Pancreas (tissue), 10 donors: Measurements from ENCODE around the gene PGM2L1. TPM values are rescaled to one million over a fixed set of nuclear protein-coding genes. Genes with fewer than 3 reads are reported as not detected.

Experiments
- ATAC-seq, 4 donors: fragments of 200-7000 bp; cut with Tn5 transposase; one replicate each; pipeline versions ENCODE4 v1.8.0 to v1.9.1; 2020; ENCODE audit warnings: mild to moderate bottlenecking in 4 of 4, moderate library complexity in 4 of 4
- DNase-seq, 6 donors: peaks; one replicate each; pipeline ENCODE4 v3.0.0-alpha.2; 2020
- FAIRE-seq: peaks from 2 replicates; lab custom pipeline; 2012; peaks lifted over from hg19 to GRCh38; lab: Jason Lieb, UNC
- H3K27ac ChIP-seq, 4 donors: fragments of 200-600 bp; sonication (generic); 1 replicate in 3 of 4; 2 replicates in 1 of 4; pipeline versions ENCODE4 v1.5.0 to v1.8.0; 2020
- H3K27me3 ChIP-seq, 4 donors: fragments of 200-600 bp; one replicate each; pipeline ENCODE4 v1.8.0; 2021
- H3K36me3 ChIP-seq, 3 donors: fragments of 200-600 bp; sonication (generic) in 1 of 3; one replicate each; pipeline versions ENCODE4 v1.5.0 to v1.8.0; 2020 to 2021
- H3K4me1 ChIP-seq, 3 donors: fragments of 200-600 bp; one replicate each; pipeline ENCODE4 v1.8.0; 2021
- H3K4me3 ChIP-seq, 4 donors: fragments of 200-600 bp; sonication (generic) in 2 of 4; one replicate each; pipeline versions ENCODE4 v1.5.0 to v1.8.0; 2020 to 2021
- H3K9me3 ChIP-seq, 4 donors: fragments of 200-600 bp; one replicate each; pipeline ENCODE4 v1.8.0; 2021
- WGBS, 2 donors: extraction: QIAGEN DNeasy Blood & Tissue Kit; methylation state at CpG; one replicate each; pipeline ENCODE4 v1.1.7; 2013; 5-methylcytosine and 5-hydroxymethylcytosine counted together
- intact Hi-C, 3 donors: fragments of 100-400 bp; cut with DNase I; formaldehyde crosslinking; loops; one replicate each; pipeline versions ENCODE4 v1.11.1 to v1.14.2; 2022
- polyA plus RNA-seq, 2 donors: library from polyadenylated mRNA; stranded (reverse); fragments of 200-250 nt; gene quantifications; one replicate each; pipeline ENCODE4 v1.2.3, GENCODE V29; 2013
- total RNA-seq, 6 donors: library from RNA; stranded (reverse); fragmentation: NEBNext Ultra II Directional in 4 of 6; extraction: Animal tissue kit (Norgen Biotek cat#: 25700) in 4 of 6; gene quantifications; one replicate each; pipeline versions ENCODE4 v1.2.1 to v1.2.4, GENCODE V29; 2021 to 2023
- TF ChIP-seq, protein P1 (sequence below), 4 donors: fragments of 200-600 bp; sonication (generic) in 3 of 4; IDR thresholded peaks; one replicate each; pipeline versions ENCODE4 v1.5.0 to v1.8.0; 2021; ENCODE audit warnings: antibody characterized with exemption in 4 of 4
- donor health status: healthy with polysubstance abuse.
- donor health status: DM: no; HTN: no; CAD: no; lungs with moderate emphysema.
- donor health status: DM: no; HTN: no; CAD: no.
- donor health status: control.
- donor health status: control.
- donor health status: Bipolar disorder and iron deficiency.
- donor health status: DM: yes; HTN: yes; CAD: no.
- donor health status: DM: no; HTN: no; CAD: no.
- donor health status: DM: no; HTN: no; CAD: no.
- donor health status: DM: yes; HTN: yes; CAD: no.

PGM2L1 gene
- total and polyA plus RNA-seq, 8 donors = 0.96 to 9.5 (median 3.5) TPM

DNA sequence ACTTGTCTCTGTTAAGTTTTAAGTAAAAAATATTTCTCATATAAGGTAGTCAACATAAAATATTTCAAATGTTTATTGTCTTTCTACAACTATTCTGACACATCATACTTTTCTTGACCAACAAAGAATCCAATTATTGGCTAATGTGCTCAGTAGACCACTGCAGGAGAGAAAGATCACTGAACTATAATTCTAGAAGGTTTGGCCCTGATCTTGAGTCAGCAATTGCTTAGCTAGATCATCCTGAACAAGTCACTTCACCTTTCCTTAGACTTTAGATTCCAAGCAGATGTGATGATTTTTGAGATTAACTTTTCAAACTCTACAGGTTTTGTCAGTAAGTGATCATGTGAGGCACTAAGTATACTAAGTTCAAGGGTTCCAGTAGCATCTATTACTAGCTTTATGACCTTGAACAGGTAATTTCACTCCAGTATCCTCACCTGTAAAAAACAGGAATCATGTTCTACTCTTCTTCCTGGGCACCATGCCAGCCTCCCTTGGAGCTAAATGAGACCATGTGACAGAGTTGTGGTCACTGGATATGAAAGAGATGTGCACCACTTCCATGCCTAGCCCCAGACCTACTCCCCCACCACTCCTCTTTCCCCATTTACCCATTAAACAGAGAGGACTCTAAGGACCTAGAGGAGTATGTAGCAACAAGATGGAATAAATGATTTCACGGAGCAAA lies 17.3 kb downstream of the PGM2L1 start:
- H3K36me3 ChIP-seq = no peaks in the 10 kb centered on the region
- FAIRE-seq (no peak), DNase-seq (peak in 3 of 6 donors; percentile 7 to 64 (median 43)), ATAC-seq (peak in 2 of 4 donors; percentile 29 to 53)
- TF ChIP-seq, protein P1, sequence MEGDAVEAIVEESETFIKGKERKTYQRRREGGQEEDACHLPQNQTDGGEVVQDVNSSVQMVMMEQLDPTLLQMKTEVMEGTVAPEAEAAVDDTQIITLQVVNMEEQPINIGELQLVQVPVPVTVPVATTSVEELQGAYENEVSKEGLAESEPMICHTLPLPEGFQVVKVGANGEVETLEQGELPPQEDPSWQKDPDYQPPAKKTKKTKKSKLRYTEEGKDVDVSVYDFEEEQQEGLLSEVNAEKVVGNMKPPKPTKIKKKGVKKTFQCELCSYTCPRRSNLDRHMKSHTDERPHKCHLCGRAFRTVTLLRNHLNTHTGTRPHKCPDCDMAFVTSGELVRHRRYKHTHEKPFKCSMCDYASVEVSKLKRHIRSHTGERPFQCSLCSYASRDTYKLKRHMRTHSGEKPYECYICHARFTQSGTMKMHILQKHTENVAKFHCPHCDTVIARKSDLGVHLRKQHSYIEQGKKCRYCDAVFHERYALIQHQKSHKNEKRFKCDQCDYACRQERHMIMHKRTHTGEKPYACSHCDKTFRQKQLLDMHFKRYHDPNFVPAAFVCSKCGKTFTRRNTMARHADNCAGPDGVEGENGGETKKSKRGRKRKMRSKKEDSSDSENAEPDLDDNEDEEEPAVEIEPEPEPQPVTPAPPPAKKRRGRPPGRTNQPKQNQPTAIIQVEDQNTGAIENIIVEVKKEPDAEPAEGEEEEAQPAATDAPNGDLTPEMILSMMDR (IDR thresholded peaks at IDR 0.05) = no peak
- peaks cover 0 to 5% (median 0%) of the 10 kb centered on the region in 3 donors for H3K4me1 ChIP-seq
- no peaks in the 10 kb centered on the region for H3K9me3 ChIP-seq
- 91 to 98% methylated on average over 1 of the region's 1 CpG for WGBS, 2 donors
- H3K27me3 ChIP-seq = no peaks in the 10 kb centered on the region
- no peak overlapping the region for H3K4me3 ChIP-seq
- intact Hi-C loops = no loop called here
- H3K27ac ChIP-seq = no peak overlapping the region

DNA sequence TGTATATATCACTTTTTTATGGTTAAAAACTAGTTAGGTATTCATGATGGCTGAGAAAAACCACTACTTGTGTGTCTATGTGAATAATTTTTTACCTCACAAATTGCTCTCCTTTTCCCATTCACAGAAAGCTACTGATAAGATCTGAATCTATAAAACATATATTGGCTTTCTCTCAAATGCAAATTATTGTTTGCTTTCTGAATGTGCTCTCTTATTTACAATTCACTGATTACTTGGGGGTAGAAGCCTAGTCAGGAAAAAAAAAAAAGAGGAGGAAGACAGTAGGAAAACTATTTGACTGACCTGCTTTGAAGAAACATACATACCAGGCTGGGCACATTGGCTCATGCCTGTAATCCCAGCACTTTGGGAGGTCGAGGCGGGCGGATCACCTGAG lies 20.5 kb downstream of the PGM2L1 start:
- Histone ChIP-seq H3K9me3 (no peaks in the 10 kb centered on the region), H3K27ac (no peak overlapping the region), H3K4me3 (no peak overlapping the region), H3K36me3 (no peaks in the 10 kb centered on the region), H3K27me3 (no peaks in the 10 kb centered on the region), H3K4me1 (peaks cover 0 to 5% (median 0%) of the 10 kb centered on the region in 3 donors)
- intact Hi-C loops = no loop called here
- ATAC-seq (no peak), FAIRE-seq (no peak), DNase-seq (no peak)
- TF ChIP-seq, protein P1 (IDR thresholded peaks at IDR 0.05) = no peak
- WGBS, 2 donors = 87 to 92% methylated on average over 3 of the region's 3 CpGs

DNA sequence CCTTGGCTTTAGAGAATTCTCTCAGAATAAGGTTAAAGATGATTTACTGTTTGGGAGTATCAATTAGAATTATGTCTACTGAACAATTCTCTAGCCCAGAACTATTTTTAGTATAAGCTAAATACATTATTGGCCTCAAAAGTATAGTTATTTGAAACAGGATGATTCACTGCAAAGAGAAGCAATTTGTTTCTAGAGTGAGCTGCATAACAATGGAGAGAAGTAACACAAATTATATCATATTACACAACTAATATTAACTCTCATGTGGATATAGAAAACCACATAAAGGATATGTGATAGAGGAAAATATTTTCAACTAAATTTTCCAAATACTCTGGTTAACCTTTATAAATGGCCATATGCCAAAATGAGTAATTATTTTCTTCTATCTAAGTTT lies 24.9 kb downstream of the PGM2L1 start:
- FAIRE-seq = no peak
- Histone ChIP-seq H3K4me3 (no peak overlapping the region), H3K9me3 (no peaks in the 10 kb centered on the region), H3K4me1 (no peaks in the 10 kb centered on the region), H3K27me3 (no peaks in the 10 kb centered on the region), H3K27ac (no peak overlapping the region), H3K36me3 (no peaks in the 10 kb centered on the region)
- DNase-seq = no peak
- intact Hi-C loops = no loop called here
- no peak for ATAC-seq
- TF ChIP-seq, protein P1 (IDR thresholded peaks at IDR 0.05) = no peak

DNA sequence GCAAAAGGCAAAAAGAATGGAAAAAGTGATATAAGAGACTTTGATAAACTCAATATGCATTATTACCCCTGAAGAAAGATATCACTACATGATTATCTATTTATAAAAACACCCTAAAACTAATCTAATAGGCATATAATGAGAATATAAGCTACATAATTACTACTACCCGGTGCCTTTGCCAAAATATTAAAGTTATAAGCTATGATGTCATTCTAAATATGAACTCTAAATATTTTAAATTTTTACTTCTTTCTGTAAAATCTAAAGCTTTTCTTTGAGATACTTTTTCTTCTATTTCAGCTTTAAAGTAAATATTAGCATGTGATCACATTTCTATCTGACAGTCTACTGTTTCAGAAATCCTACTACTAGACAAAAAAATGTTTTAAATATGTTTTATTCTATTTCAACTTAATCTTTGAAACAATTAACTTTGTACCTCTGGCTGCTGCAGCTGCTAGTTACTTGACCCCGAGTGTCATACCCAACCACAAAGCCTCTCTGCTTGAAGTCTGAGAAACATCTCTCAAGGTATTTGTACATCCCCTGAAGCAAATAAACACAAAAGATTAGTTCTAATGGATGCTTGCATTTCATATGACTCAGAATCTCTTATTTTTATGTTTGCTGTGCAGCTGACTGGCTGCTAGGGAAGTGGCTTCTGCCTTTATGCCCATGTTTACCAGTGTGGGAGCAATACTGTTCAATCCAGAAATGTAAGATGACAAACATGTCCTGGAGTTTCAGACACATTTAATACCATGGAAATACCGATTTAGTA lies 26.8 kb downstream of the PGM2L1 start:
- no peak for FAIRE-seq

More for the DNA sequence above, 26.8 kb downstream of the PGM2L1 start:
- DNase-seq (no peak), ATAC-seq (no peak)
- Histone ChIP-seq H3K36me3 (no peaks in the 10 kb centered on the region), H3K27ac (no peak overlapping the region), H3K9me3 (no peaks in the 10 kb centered on the region), H3K27me3 (no peaks in the 10 kb centered on the region), H3K4me3 (no peak overlapping the region), H3K4me1 (no peaks in the 10 kb centered on the region)
- WGBS, 2 donors = 85 to 89% methylated on average over 3 of the region's 3 CpGs
- TF ChIP-seq, protein P1 (IDR thresholded peaks at IDR 0.05) = no peak
- intact Hi-C loops = no loop called here
